K562 (cell line): Measurements from ENCODE around the gene HOXA4. TPM values are rescaled to one million over a fixed set of nuclear protein-coding genes. Genes with fewer than 3 reads are reported as not detected.

Experiments
- FOXO4 ChIP-seq: fragments of 450-650 bp; formaldehyde crosslinking; IDR thresholded peaks from 2 replicates; pipeline ENCODE4 v1.4.0; 2020; ENCODE audit warnings: mild to moderate bottlenecking, moderate library complexity
- HMG20B ChIP-seq: fragments of 250-450 bp; sonication (Bioruptor Pico); IDR thresholded peaks from 2 replicates; pipeline ENCODE4 v1.5.0; 2021; ENCODE audit warnings: mild to moderate bottlenecking
- MTA3 ChIP-seq: fragments of 450-650 bp; formaldehyde crosslinking; IDR thresholded peaks from 2 replicates; pipeline ENCODE4 v1.6.1; 2017; ENCODE audit warnings: mild to moderate bottlenecking, borderline replicate concordance
- THRB ChIP-seq: fragments of 450-650 bp; formaldehyde crosslinking; conservative IDR thresholded peaks from 2 replicates; pipeline ENCODE4 v1.4.0; 2022; ENCODE audit warnings: mild to moderate bottlenecking, missing genetic modification characterization
- ZNF395 ChIP-seq: fragments of 200-800 bp; sonication (Bioruptor generic); IDR thresholded peaks from 2 replicates; pipeline ENCODE4 v1.6.1; 2017; ENCODE audit warnings: missing genetic modification characterization, missing compliant biosample characterization
- ZNF444 ChIP-seq: fragments of 250-450 bp; sonication (Bioruptor Pico); IDR thresholded peaks from 2 replicates; pipeline ENCODE4 v1.4.0; 2020; ENCODE audit warnings: mild to moderate bottlenecking, moderate library complexity
- polyA plus RNA-seq, 8 experiments: library from polyadenylated mRNA; depleted of rRNA in 4 of 8; stranded (reverse) in 5 of 8; unstranded in 3 of 8; fragments of >200 nt; fragmentation: Nextera tagmentation in 2 of 8; fragmentation: Illumina TruSeq in 1 of 8; extraction: Ambion mirVana in 2 of 8; extraction: Trizol in 1 of 8; gene quantifications; 2 replicates each; pipeline versions ENCODE4 v1.2.1 to v1.2.3, GENCODE V29; 2011 to 2014; ENCODE audit warnings: inconsistent platforms in 1 of 8, missing spikeins in 1 of 8
- total RNA-seq, 7 experiments: library from RNA; depleted of rRNA in 6 of 7; stranded (reverse); fragments of >200 nt in 6 of 7; fragmentation: Illumina TruSeq in 2 of 7; extraction: Trizol in 2 of 7; gene quantifications; 2 replicates each; pipeline versions ENCODE4 v1.2.1 to v1.2.3, GENCODE V29; 2011 to 2021; ENCODE audit warnings: low replicate concordance in 1 of 7

HOXA4 gene
- total and polyA plus RNA-seq, 9 of the 15 experiments (the other 6 are each of a cell fraction or from before 2014, with no cell fraction given) = not detected

- TF ChIP-seq ZNF444 (no peak), FOXO4 (CRISPR knock-in tag) (no peak), THRB (CRISPR knock-in tag) (no peak), ZNF395 (no peak), HMG20B (CRISPR knock-in tag) (no peak), MTA3 (no peak)
These were observed 34.8 kb upstream of the HOXA4 start, which contains the start of gene HOXA9 (continued) for GRCh38 chr7:27165089-27165995.
